ENCODE results near the gene BTNL3.
A peak's percentile ranks its signal among the peaks of the same experiment; 100 is the strongest.

The BTNL3 gene

DNA sequence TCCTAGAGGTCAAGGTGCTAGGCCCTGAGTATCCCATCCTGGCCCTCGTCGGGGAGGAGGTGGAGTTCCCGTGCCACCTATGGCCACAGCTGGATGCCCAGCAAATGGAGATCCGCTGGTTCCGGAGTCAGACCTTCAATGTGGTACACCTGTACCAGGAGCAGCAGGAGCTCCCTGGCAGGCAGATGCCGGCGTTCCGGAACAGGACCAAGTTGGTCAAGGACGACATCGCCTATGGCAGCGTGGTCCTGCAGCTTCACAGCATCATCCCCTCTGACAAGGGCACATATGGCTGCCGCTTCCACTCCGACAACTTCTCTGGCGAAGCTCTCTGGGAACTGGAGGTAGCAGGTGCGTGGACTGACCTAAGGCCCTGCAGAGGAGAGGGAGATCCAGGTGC is 59.3 kb downstream of the BTNL3 start:
- ChIA-PET POLR2A (no interaction called here), CTCF (interaction anchor here (1.2 kb wide), 1 partner anchor 179 kb away, joined by 3 read pairs; no protein-coding TSS in a partner anchor)
- no peak overlapping the region for H3K4me3 ChIP-seq (ENCODE audit: low read depth, low read length)
- DNase-seq (ENCODE audit: low read depth, low spot score) = no peak
- TF ChIP-seq, protein P1, sequence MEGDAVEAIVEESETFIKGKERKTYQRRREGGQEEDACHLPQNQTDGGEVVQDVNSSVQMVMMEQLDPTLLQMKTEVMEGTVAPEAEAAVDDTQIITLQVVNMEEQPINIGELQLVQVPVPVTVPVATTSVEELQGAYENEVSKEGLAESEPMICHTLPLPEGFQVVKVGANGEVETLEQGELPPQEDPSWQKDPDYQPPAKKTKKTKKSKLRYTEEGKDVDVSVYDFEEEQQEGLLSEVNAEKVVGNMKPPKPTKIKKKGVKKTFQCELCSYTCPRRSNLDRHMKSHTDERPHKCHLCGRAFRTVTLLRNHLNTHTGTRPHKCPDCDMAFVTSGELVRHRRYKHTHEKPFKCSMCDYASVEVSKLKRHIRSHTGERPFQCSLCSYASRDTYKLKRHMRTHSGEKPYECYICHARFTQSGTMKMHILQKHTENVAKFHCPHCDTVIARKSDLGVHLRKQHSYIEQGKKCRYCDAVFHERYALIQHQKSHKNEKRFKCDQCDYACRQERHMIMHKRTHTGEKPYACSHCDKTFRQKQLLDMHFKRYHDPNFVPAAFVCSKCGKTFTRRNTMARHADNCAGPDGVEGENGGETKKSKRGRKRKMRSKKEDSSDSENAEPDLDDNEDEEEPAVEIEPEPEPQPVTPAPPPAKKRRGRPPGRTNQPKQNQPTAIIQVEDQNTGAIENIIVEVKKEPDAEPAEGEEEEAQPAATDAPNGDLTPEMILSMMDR (IDR thresholded peaks at IDR 0.05; ENCODE audit: insufficient read depth, low read length, missing control alignments) = no peak

DNA sequence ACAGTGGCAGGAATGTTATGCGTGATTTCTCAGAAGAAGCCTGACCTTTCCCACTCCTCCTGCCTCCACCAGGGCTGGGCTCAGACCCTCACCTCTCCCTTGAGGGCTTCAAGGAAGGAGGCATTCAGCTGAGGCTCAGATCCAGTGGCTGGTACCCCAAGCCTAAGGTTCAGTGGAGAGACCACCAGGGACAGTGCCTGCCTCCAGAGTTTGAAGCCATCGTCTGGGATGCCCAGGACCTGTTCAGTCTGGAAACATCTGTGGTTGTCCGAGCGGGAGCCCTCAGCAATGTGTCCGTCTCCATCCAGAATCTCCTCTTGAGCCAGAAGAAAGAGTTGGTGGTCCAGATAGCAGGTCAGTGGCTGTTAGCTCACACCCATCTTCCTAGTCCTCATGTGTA is 61.4 kb downstream of the BTNL3 start:
- TF ChIP-seq, protein P1 (IDR thresholded peaks at IDR 0.05; ENCODE audit: insufficient read depth, low read length, missing control alignments) = no peak
- no peak overlapping the region for H3K4me3 ChIP-seq (ENCODE audit: low read depth, low read length)
- ChIA-PET POLR2A (no interaction called here), CTCF (no interaction called here)
- no peak for DNase-seq (ENCODE audit: low read depth, low spot score)

DNA sequence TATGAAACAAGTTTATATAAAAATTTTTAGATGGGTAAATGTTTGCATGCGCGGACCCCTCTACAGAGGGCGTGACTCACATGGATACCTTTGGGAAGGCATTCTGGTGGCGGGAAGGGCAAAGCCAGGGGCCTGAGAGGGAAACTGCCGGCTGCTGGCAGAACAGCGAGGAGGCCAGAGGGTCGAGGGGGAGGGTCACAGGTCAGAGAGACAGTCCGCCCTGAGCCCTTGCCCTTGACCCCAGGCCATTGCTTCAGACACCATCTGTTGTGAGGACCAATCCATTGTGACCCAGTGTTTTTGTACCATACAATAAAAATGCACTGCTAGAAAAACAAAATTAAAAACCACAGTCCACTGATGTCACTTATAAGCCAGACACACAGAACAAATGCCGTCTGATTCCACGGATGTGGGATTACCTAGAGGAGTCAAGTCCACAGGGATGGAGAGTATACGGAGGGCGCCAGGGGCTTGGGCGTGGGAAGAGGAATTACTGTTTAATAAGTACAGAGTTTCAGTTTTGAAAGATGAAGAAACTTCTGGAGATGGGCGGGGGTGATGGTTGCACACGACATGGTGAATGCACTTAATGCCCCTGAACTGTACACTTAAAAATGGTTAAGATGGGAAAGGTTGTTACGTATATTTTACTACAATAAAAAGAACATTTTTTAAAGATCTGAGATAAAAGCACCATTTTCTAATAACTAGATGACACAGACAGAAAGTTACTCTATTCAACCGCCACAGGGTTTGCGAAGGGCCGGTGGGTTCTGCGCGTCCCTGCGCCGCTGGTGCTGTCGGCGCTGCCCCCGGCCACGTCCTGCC is 63.4 kb downstream of the BTNL3 start:
- DNase-seq (ENCODE audit: low read depth, low spot score) = no peak
- ChIA-PET POLR2A (interaction anchor here (0.7 kb wide), 1 partner anchor 201 kb away, joined by 3 read pairs; no protein-coding TSS in a partner anchor), CTCF (no interaction called here)
- H3K4me3 ChIP-seq (ENCODE audit: low read depth, low read length) = peak overlapping the region; percentile 25
- TF ChIP-seq, protein P1 (IDR thresholded peaks at IDR 0.05; ENCODE audit: insufficient read depth, low read length, missing control alignments) = no peak

DNA sequence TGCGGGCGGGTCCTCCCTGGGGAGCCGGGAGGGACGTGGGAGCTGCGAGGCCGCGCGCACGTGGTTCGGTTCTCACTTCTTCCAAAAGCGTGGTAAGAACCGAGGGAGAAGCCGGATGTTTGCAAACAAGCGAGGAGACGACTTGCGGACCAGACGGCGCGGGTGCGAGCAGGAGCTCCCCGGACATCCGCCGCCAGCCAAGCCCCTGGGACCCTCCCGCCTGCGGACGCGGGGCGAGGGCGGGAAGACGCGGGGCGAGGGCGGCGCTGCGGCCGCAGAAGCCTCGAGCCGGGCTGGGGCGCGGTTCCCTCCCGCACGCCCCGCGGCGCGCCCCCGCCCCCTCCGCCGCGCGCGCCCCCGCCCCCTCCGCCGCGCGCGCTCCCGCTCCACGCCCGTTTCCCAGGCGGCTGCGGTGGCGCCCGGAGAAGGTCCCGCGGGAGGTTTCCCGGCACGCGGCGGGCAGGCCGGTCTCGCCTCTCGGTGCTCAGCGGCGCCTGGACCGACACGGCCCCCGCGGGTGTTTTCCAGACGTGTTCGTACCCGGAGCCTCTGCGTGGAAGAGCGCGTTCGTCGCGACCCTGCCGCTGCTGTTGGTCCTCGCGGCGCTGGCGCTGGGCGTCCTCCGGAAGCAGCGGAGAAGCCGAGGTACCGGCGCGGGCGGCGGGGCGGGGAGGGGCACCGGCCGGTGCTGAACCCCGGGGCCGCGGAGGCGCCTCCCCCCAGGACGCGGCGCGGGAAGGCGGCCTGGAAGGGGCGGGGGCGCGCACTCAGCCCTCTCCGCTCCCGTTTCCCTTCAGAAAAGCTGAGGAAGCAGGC is 64.2 kb downstream of the BTNL3 start:
- TF ChIP-seq, protein P1 (IDR thresholded peaks at IDR 0.05; ENCODE audit: insufficient read depth, low read length, missing control alignments) = no peak
- peak overlapping the region; percentile 50 for H3K4me3 ChIP-seq (ENCODE audit: low read depth, low read length)
- ChIA-PET CTCF (no interaction called here), POLR2A (no interaction called here)
- no peak for DNase-seq (ENCODE audit: low read depth, low spot score)

DNA sequence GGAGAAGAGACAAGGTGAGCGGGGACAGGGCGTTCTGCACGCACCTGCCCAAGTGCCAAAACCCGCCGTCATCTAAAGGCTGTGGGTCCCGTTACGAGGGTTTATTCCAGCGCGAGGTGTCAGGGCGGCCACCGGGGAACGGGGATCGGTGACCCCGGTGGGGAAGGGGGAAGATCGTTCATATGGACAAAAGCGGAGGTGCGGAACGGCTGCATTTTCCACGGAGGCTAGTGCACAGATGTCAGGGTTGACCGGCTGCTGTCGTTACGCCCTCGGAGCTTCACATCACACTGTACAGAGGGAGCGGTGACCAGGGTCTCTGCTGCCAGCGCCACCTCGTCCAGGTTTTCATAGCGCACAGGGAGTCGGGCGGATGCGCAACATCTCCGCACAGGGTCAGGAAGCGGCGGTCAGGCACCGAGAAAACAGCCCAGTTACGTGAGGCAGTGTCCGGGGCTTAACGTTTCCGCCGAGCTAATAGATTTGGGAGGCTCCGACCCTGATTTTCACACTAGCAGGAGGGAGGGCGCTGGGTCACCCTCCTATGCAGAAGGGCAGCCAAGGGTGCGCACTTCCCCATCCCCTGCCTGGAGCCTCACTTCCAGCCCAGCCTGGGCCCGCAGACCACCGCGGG is 65.0 kb downstream of the BTNL3 start:
- no peak for DNase-seq (ENCODE audit: low read depth, low spot score)
- ChIA-PET POLR2A (no interaction called here), CTCF (no interaction called here)
- TF ChIP-seq, protein P1 (IDR thresholded peaks at IDR 0.05; ENCODE audit: insufficient read depth, low read length, missing control alignments) = no peak
- peak overlapping the region; percentile 50 for H3K4me3 ChIP-seq (ENCODE audit: low read depth, low read length)

DNA sequence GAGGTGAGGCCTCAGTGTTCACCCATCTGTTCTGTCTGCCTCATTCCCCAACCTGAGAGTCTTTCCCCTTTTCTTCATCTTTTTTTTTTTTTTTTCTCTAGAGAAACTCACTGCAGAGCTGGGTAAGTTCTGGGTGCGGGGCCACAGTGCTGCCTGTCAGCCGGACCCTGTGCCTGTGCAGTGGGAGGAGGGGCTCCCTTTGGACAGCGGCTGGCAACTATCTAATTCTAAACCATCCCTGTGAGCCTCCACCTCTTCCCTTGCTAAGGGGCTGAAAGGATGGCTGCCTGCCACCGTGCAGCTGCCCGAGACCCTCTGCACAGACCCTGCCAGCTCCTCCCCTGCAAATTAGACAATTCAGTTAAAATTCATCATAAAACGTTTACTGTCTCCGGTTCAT is 65.5 kb downstream of the BTNL3 start:
- H3K4me3 ChIP-seq (ENCODE audit: low read depth, low read length) = no peak overlapping the region
- TF ChIP-seq, protein P1 (IDR thresholded peaks at IDR 0.05; ENCODE audit: insufficient read depth, low read length, missing control alignments) = no peak
- POLR2A ChIA-PET = no interaction called here
- DNase-seq (ENCODE audit: low read depth, low spot score) = no peak
- CTCF ChIA-PET = no interaction called here
